ENCODE results near the gene KRT77.

DNA sequence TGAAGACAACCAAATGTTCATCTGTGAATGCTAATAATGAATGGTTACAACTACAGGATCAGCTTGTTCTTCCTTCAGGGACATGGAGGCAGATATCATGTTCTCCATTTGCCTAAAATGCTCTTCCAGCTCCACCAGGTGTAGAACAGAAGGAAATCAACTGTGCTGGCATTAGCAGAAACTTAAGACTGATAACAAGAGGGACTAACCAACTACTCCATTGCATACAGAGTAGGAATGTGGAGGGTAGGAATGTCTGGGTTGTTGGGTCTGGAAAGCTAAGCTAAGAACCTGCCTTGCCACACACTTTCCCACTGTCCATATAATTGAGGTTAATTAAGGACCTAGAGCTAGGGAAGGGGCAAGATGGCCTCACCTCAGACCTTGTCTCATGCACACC lies 39.9 kb downstream of the KRT77 start:
- TF ChIP-seq, protein P1, sequence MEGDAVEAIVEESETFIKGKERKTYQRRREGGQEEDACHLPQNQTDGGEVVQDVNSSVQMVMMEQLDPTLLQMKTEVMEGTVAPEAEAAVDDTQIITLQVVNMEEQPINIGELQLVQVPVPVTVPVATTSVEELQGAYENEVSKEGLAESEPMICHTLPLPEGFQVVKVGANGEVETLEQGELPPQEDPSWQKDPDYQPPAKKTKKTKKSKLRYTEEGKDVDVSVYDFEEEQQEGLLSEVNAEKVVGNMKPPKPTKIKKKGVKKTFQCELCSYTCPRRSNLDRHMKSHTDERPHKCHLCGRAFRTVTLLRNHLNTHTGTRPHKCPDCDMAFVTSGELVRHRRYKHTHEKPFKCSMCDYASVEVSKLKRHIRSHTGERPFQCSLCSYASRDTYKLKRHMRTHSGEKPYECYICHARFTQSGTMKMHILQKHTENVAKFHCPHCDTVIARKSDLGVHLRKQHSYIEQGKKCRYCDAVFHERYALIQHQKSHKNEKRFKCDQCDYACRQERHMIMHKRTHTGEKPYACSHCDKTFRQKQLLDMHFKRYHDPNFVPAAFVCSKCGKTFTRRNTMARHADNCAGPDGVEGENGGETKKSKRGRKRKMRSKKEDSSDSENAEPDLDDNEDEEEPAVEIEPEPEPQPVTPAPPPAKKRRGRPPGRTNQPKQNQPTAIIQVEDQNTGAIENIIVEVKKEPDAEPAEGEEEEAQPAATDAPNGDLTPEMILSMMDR (IDR thresholded peaks at IDR 0.05), result no peak
- TF ChIP-seq EP300 (IDR thresholded peaks at IDR 0.05), result no peak

Measured in gastroesophageal sphincter (tissue), 3 donors.